IMR-90 (cell line): ENCODE measurements around the gene CHN2. TPM values are rescaled to one million over a fixed set of nuclear protein-coding genes. Genes with fewer than 3 reads are reported as not detected.

Experiments
- ATAC-seq: fragments of 200-7000 bp; cut with Tn5 transposase; 2 replicates; pipeline ENCODE4 v1.9.1; 2020; ENCODE audit warnings: low read depth, mild to moderate bottlenecking, moderate library complexity
- BruUV-seq: library from RNA; stranded (reverse); fragments of 400-500 nt; replicated peaks from 2 replicates; lab custom pipeline; 2021; lab: Mats Ljungman, UMichigan
- CTCF ChIA-PET: fragments of 300-600 bp; formaldehyde crosslinking; extraction: SDS; loops from one replicate; lab custom pipeline; 2021; ENCODE audit warnings: antibody characterized with exemption; lab: Yijun Ruan, JAX
- POLR2A ChIA-PET: fragments of 300-600 bp; sonication (Branson Sonifier 250); formaldehyde crosslinking; loops from one replicate; lab custom pipeline; 2022; ENCODE audit warnings: antibody characterized with exemption; ENCODE audit not compliant: unreplicated experiment; lab: Charles Lee
- DNase-seq: peaks from one replicate; pipeline ENCODE4 v3.0.0; 2013
- H2AFZ ChIP-seq: replicated peaks from 2 replicates; pipeline ENCODE3; 2013; ENCODE audit warnings: low read length, mild to moderate bottlenecking; ENCODE audit not compliant: poor library complexity
- H2AK5ac ChIP-seq: 2 replicates; pipeline ENCODE4 v1.6.1; 2013; ENCODE audit warnings: low read depth, low read length, inconsistent platforms
- H2AK9ac ChIP-seq: replicated peaks from 2 replicates; pipeline ENCODE3; 2013; ENCODE audit warnings: mild to moderate bottlenecking, low read depth, low read length, moderate library complexity; ENCODE audit not compliant: poor library complexity
- H2BK120ac ChIP-seq: 2 replicates; pipeline ENCODE4 v1.6.1; 2013; ENCODE audit warnings: low read depth, low read length, inconsistent platforms
- H2BK15ac ChIP-seq: 3 replicates; pipeline ENCODE4 v1.6.1; 2013; ENCODE audit warnings: low read depth, low read length, inconsistent platforms
- H2BK20ac ChIP-seq: 2 replicates; pipeline ENCODE4 v1.6.1; 2013; ENCODE audit warnings: low read depth, mild to moderate bottlenecking, inconsistent platforms, low read length, moderate library complexity
- H2BK5ac ChIP-seq: 2 replicates; pipeline ENCODE4 v1.6.1; 2013; ENCODE audit warnings: mild to moderate bottlenecking, low read depth, low read length, inconsistent platforms; ENCODE audit not compliant: poor library complexity, severe bottlenecking
- H3K14ac ChIP-seq: replicated peaks from 2 replicates; pipeline ENCODE4 v1.6.1; 2013; ENCODE audit warnings: low read depth, low read length, inconsistent platforms
- H3K18ac ChIP-seq: 2 replicates; pipeline ENCODE4 v1.6.1; 2013; ENCODE audit warnings: low read depth, low read length, control low read depth
- H3K23ac ChIP-seq: 2 replicates; pipeline ENCODE4 v1.6.1; 2013; ENCODE audit warnings: low read depth, low read length, inconsistent platforms
- H3K27ac ChIP-seq: 2 replicates; pipeline ENCODE4 v1.5.1; 2013; ENCODE audit warnings: mild to moderate bottlenecking, control low read depth, low read length; ENCODE audit not compliant: insufficient read depth
- H3K27me3 ChIP-seq: 2 replicates; pipeline ENCODE4 v1.6.1; 2013; ENCODE audit warnings: low read length; ENCODE audit not compliant: control insufficient read depth, insufficient read depth
- H3K36me3 ChIP-seq: 2 replicates; pipeline ENCODE4 v1.6.1; 2013; ENCODE audit warnings: low read length, mixed read lengths; ENCODE audit not compliant: control insufficient read depth, insufficient read depth
- H3K4ac ChIP-seq: 2 replicates; pipeline ENCODE4 v1.6.1; 2013; ENCODE audit warnings: low read depth, low read length, inconsistent platforms
- H3K4me1 ChIP-seq: 2 replicates; pipeline ENCODE4 v1.6.1; 2013; ENCODE audit warnings: low read length, mixed read lengths; ENCODE audit not compliant: control insufficient read depth, insufficient read depth
- H3K4me2 ChIP-seq: 2 replicates; pipeline ENCODE4 v1.6.1; 2013; ENCODE audit warnings: low read depth, mild to moderate bottlenecking, control low read depth, low read length, moderate library complexity
- H3K4me3 ChIP-seq: 2 replicates; pipeline ENCODE4 v1.5.1; 2013; ENCODE audit warnings: low read depth, mild to moderate bottlenecking, control low read depth, low read length, moderate library complexity; ENCODE audit not compliant: insufficient read depth
- H3K56ac ChIP-seq: 2 replicates; pipeline ENCODE4 v1.6.1; 2013; ENCODE audit warnings: low read length, inconsistent platforms; ENCODE audit not compliant: insufficient read depth; ENCODE audit errors: extremely low read depth
- H3K79me1 ChIP-seq, 2 experiments: 2 replicates each; pipeline ENCODE4 v1.6.1; 2013; ENCODE audit warnings: low read length in 2 of 2, inconsistent platforms in 1 of 2, low read depth in 1 of 2
- H3K9ac ChIP-seq: 2 replicates; pipeline ENCODE4 v1.6.1; 2013; ENCODE audit warnings: low read depth, low read length, control low read depth
- H3K9me1 ChIP-seq: 2 replicates; pipeline ENCODE4 v1.6.1; 2013; ENCODE audit warnings: low read length, inconsistent platforms; ENCODE audit not compliant: insufficient read depth
- H3K9me3 ChIP-seq: 2 replicates; pipeline ENCODE4 v1.6.1; 2013; ENCODE audit warnings: low read length; ENCODE audit not compliant: control insufficient read depth, insufficient read depth
- H4K20me1 ChIP-seq: 2 replicates; pipeline ENCODE4 v1.6.1; 2013; ENCODE audit warnings: low read length, inconsistent platforms; ENCODE audit not compliant: insufficient read depth
- H4K5ac ChIP-seq: 2 replicates; pipeline ENCODE4 v1.6.1; 2013; ENCODE audit warnings: mild to moderate bottlenecking, low read depth, low read length, control low read depth
- H4K8ac ChIP-seq, 2 experiments: 2 replicates each; pipeline ENCODE4 v1.6.1; 2013; ENCODE audit warnings: low read depth in 2 of 2, low read length in 2 of 2, control low read depth in 1 of 2, inconsistent platforms in 1 of 2
- H4K91ac ChIP-seq: 2 replicates; pipeline ENCODE4 v1.6.1; 2013; ENCODE audit warnings: low read depth, low read length, inconsistent platforms; ENCODE audit not compliant: insufficient read depth
- CHD1 ChIP-seq: IDR thresholded peaks from 2 replicates; pipeline ENCODE4 v1.6.1; 2012; ENCODE audit warnings: low read depth, low read length, improper control_type of control experiment
- CTCF ChIP-seq: conservative IDR thresholded peaks from 2 replicates; pipeline ENCODE4 v1.5.1; 2012; ENCODE audit warnings: mild to moderate bottlenecking, low read depth, low read length, improper control_type of control experiment
- ELK1 ChIP-seq: fragments of 150-350 bp; IDR thresholded peaks from 2 replicates; pipeline ENCODE4 v1.6.1; 2016; ENCODE audit warnings: low read depth, mild to moderate bottlenecking, low read length, moderate library complexity, borderline replicate concordance
- FOS ChIP-seq: fragments of 150-350 bp; IDR thresholded peaks from 2 replicates; pipeline ENCODE4 v1.6.1; 2016; ENCODE audit warnings: low read depth, low read length
- MAZ ChIP-seq: IDR thresholded peaks from 2 replicates; pipeline ENCODE4 v1.6.1; 2012; ENCODE audit warnings: low read depth, mild to moderate bottlenecking, low read length, improper control_type of control experiment, moderate library complexity, borderline replicate concordance
- MXI1 ChIP-seq: IDR thresholded peaks from 2 replicates; pipeline ENCODE4 v1.6.1; 2012; ENCODE audit warnings: low read depth, mild to moderate bottlenecking, low read length, moderate library complexity, borderline replicate concordance
- NFE2L2 ChIP-seq: fragments of 150-350 bp; IDR thresholded peaks from 2 replicates; pipeline ENCODE4 v1.6.1; 2016; ENCODE audit warnings: low read depth, mild to moderate bottlenecking, low read length
- POLR2A ChIP-seq: IDR thresholded peaks from 2 replicates; pipeline ENCODE4 v1.6.1; 2012; ENCODE audit warnings: mild to moderate bottlenecking, low read depth, low read length
- RFX5 ChIP-seq: IDR thresholded peaks from 2 replicates; pipeline ENCODE4 v1.8.0; 2012; ENCODE audit warnings: low read depth, mild to moderate bottlenecking, low read length, moderate library complexity
- USF2 ChIP-seq: fragments of 150-350 bp; IDR thresholded peaks from 2 replicates; pipeline ENCODE4 v1.6.1; 2017; ENCODE audit warnings: mild to moderate bottlenecking, antibody characterized with exemption, low read length, low read depth
- WGBS, 2 experiments: methylation state at CpG; one replicate each; pipeline versions ENCODE4 v1.1.5 to v1.1.7; 2013; ENCODE audit warnings: missing lambda C conversion rate in 2 of 2; ENCODE audit not compliant: insufficient read length in 1 of 2; ENCODE audit errors: extremely low coverage in 2 of 2; 5-methylcytosine and 5-hydroxymethylcytosine counted together
- dilution Hi-C: fragments of 300-500 bp; cut with HindIII; formaldehyde crosslinking; loops from one replicate; pipeline ENCODE4 v1.14.3; 2018; ENCODE audit warnings: low sequenced_read_pairs; ENCODE audit not compliant: unreplicated experiment
- in situ Hi-C: fragments of 300-500 bp; cut with MboI; formaldehyde crosslinking; loops from 3 replicates; pipeline ENCODE4 v1.14.3; 2019; ENCODE audit warnings: low sequenced_read_pairs, inconsistent platforms, mixed read lengths
- intact Hi-C: fragments of 100-400 bp; cut with micrococcal nuclease; formaldehyde crosslinking; loops from 2 replicates; pipeline ENCODE4 v1.10.0; 2022
- polyA plus RNA-seq, 3 experiments: library from polyadenylated mRNA; depleted of rRNA; stranded (reverse); fragments of >200 nt; gene quantifications; 2 replicates each; pipeline ENCODE4 v1.2.3, GENCODE V29; 2012; ENCODE audit warnings: low replicate concordance in 1 of 3
- total RNA-seq: library from RNA; depleted of rRNA; stranded (reverse); fragments of >200 nt; gene quantifications from 2 replicates; pipeline ENCODE4 v1.2.3, GENCODE V29; 2012

The CHN2 gene
- total and polyA plus RNA-seq, 2 of the 4 experiments (the other 2 are of a cell fraction) = not detected

- Histone ChIP-seq H2BK20ac (no peak overlapping the region), H4K91ac (no peak overlapping the region), H2BK15ac (no peak overlapping the region), H3K4ac (no peak overlapping the region), H2AFZ (no peak overlapping the region), H3K79me1 (no peaks in the 10 kb centered on the region), H3K14ac (no peak overlapping the region), H3K23ac (no peak overlapping the region), H3K18ac (no peak overlapping the region), H3K4me2 (no peak overlapping the region), H4K5ac (no peak overlapping the region), H3K4me1 (no peaks in the 10 kb centered on the region), H2BK5ac (no peak overlapping the region), H4K20me1 (no peaks in the 10 kb centered on the region), H3K4me3 (no peak overlapping the region), H3K36me3 (no peaks in the 10 kb centered on the region), H3K9me3 (no peaks in the 10 kb centered on the region), H3K56ac (no peak overlapping the region), H2BK120ac (no peak overlapping the region), H2AK9ac (no peak overlapping the region), H3K9me1 (no peaks in the 10 kb centered on the region), H3K27ac (no peak overlapping the region), H2AK5ac (no peak overlapping the region), H4K8ac (no peak overlapping the region), H3K27me3 (no peaks in the 10 kb centered on the region), H3K9ac (no peak overlapping the region)
- WGBS, 2 experiments = no CpG with 5 or more reads among the region's 2 CpGs
- no TSS peak for BruUV-seq
- CTCF ChIA-PET = no interaction called here
- POLR2A ChIA-PET = no interaction called here
- ATAC-seq (no peak), DNase-seq (no peak)
- TF ChIP-seq FOS = no peak
- no peak for TF ChIP-seq NFE2L2
- no peak for TF ChIP-seq ELK1
- no peak for TF ChIP-seq CHD1
- TF ChIP-seq MXI1 = no peak
- no peak for TF ChIP-seq POLR2A
- TF ChIP-seq CTCF = no peak
- TF ChIP-seq MAZ = no peak
- TF ChIP-seq RFX5 = no peak
- no peak for TF ChIP-seq USF2
- intact Hi-C loops = no loop called here
- in situ Hi-C loops = no loop called here
- dilution Hi-C loops = no loop called here
Measured at GRCh38 chr7:29275018-29275318, 80.4 kb downstream of the CHN2 start.
